H9 (cell line): Measurements from ENCODE around the gene SH3GL2. TPM values are rescaled to one million over a fixed set of nuclear protein-coding genes. Genes with fewer than 3 reads are reported as not detected.

Experiments
- DNase-seq: peaks from one replicate; pipeline ENCODE4 v3.0.0-alpha.2; 2017
- H2AFZ ChIP-seq: one replicate; pipeline ENCODE4 v1.6.1; 2013; ENCODE audit warnings: mild to moderate bottlenecking, low read length, control low read depth, moderate library complexity
- H2AK5ac ChIP-seq: 2 replicates; pipeline ENCODE4 v1.6.1; 2013; ENCODE audit warnings: low read length, control low read depth, mixed read lengths; ENCODE audit not compliant: insufficient read length
- H2BK120ac ChIP-seq: one replicate; pipeline ENCODE4 v1.6.1; 2013; ENCODE audit warnings: low read depth, mild to moderate bottlenecking, low read length, control low read depth, inconsistent platforms; ENCODE audit not compliant: poor library complexity, severe bottlenecking
- H2BK12ac ChIP-seq: 2 replicates; pipeline ENCODE4 v1.6.1; 2013; ENCODE audit warnings: low read length, control low read depth, mixed read lengths, low read depth; ENCODE audit not compliant: insufficient read length
- H2BK15ac ChIP-seq: 2 replicates; pipeline ENCODE4 v1.6.1; 2013; ENCODE audit warnings: low read depth, low read length, control low read depth
- H2BK20ac ChIP-seq: one replicate; pipeline ENCODE4 v1.6.1; 2013; ENCODE audit warnings: low read depth, mild to moderate bottlenecking, low read length, control low read depth, inconsistent platforms; ENCODE audit not compliant: poor library complexity, severe bottlenecking
- H2BK5ac ChIP-seq: 2 replicates; pipeline ENCODE4 v1.6.1; 2013; ENCODE audit warnings: low read length, control low read depth, mixed read lengths; ENCODE audit not compliant: insufficient read length
- H3K14ac ChIP-seq: 2 replicates; pipeline ENCODE4 v1.6.1; 2013; ENCODE audit warnings: low read length, control low read depth; ENCODE audit not compliant: insufficient read depth
- H3K18ac ChIP-seq: 2 replicates; pipeline ENCODE4 v1.6.1; 2013; ENCODE audit warnings: low read depth, mild to moderate bottlenecking, mixed read lengths, low read length, control low read depth; ENCODE audit not compliant: insufficient read length
- H3K23ac ChIP-seq: 2 replicates; pipeline ENCODE4 v1.6.1; 2013; ENCODE audit warnings: low read length, control low read depth, mixed read lengths, low read depth; ENCODE audit not compliant: insufficient read length
- H3K23me2 ChIP-seq: 2 replicates; pipeline ENCODE4 v1.6.1; 2013; ENCODE audit warnings: low read depth, mild to moderate bottlenecking, mixed read lengths, low read length, control low read depth; ENCODE audit not compliant: insufficient read length, poor library complexity, severe bottlenecking
- H3K27ac ChIP-seq: 2 replicates; pipeline ENCODE4 v1.5.1; 2013; ENCODE audit warnings: low read length, control low read depth, mixed read lengths, low read depth; ENCODE audit not compliant: insufficient read length
- H3K27me3 ChIP-seq: 2 replicates; pipeline ENCODE4 v1.6.1; 2013; ENCODE audit warnings: low read length, control low read depth, inconsistent platforms; ENCODE audit not compliant: insufficient read depth
- H3K4ac ChIP-seq: 2 replicates; pipeline ENCODE4 v1.6.1; 2013; ENCODE audit warnings: low read depth, mild to moderate bottlenecking, control low read depth, inconsistent platforms, low read length, moderate library complexity
- H3K4me1 ChIP-seq: 2 replicates; pipeline ENCODE4 v1.6.1; 2013; ENCODE audit warnings: low read length, control low read depth, inconsistent platforms; ENCODE audit not compliant: insufficient read depth
- H3K4me2 ChIP-seq: 2 replicates; pipeline ENCODE4 v1.6.1; 2013; ENCODE audit warnings: low read length, control low read depth, mixed read lengths; ENCODE audit not compliant: insufficient read length, insufficient read depth
- H3K56ac ChIP-seq: 2 replicates; pipeline ENCODE4 v1.6.1; 2013; ENCODE audit warnings: low read depth, mild to moderate bottlenecking, mixed read lengths, low read length, control low read depth; ENCODE audit not compliant: insufficient read length
- H3K79me1 ChIP-seq: 2 replicates; pipeline ENCODE4 v1.6.1; 2013; ENCODE audit warnings: low read depth, mild to moderate bottlenecking, moderate library complexity, low read length, control low read depth, inconsistent platforms; ENCODE audit not compliant: insufficient read depth, poor library complexity, severe bottlenecking
- H3K79me2 ChIP-seq: 2 replicates; pipeline ENCODE4 v1.6.1; 2013; ENCODE audit warnings: low read length, control low read depth, inconsistent platforms; ENCODE audit not compliant: insufficient read depth
- H3K9ac ChIP-seq: 2 replicates; pipeline ENCODE4 v1.6.1; 2013; ENCODE audit warnings: low read length, control low read depth, mixed read lengths; ENCODE audit not compliant: insufficient read length; ENCODE audit errors: extremely low read depth
- H3K9me3 ChIP-seq: one replicate; pipeline ENCODE4 v1.6.1; 2013; ENCODE audit warnings: low read depth, low read length, inconsistent platforms; ENCODE audit not compliant: control insufficient read depth
- H3T11ph ChIP-seq: one replicate; pipeline ENCODE4 v1.6.1; 2013; ENCODE audit warnings: mild to moderate bottlenecking, low read length, control low read depth, inconsistent platforms
- H4K20me1 ChIP-seq: one replicate; pipeline ENCODE4 v1.6.1; 2013; ENCODE audit not compliant: control insufficient read depth, insufficient read length, insufficient read depth
- H4K5ac ChIP-seq: 2 replicates; pipeline ENCODE4 v1.6.1; 2013; ENCODE audit warnings: low read depth, mild to moderate bottlenecking, mixed read lengths, low read length, control low read depth; ENCODE audit not compliant: insufficient read length
- H4K8ac ChIP-seq: replicated peaks from 2 replicates; pipeline ENCODE4 v1.6.1; 2013; ENCODE audit warnings: low read length, control low read depth, mixed read lengths, low read depth; ENCODE audit not compliant: insufficient read length
- H4K91ac ChIP-seq: 2 replicates; pipeline ENCODE4 v1.6.1; 2013; ENCODE audit warnings: low read depth, mild to moderate bottlenecking, moderate library complexity, mixed read lengths, low read length, control low read depth; ENCODE audit not compliant: insufficient read length
- H3K27ac Mint-ChIP-seq, 3 experiments: 2 replicates in 2 of 3; 3 replicates in 1 of 3; pipeline ENCODE4 v1.8.0; 2020 to 2021; ENCODE audit warnings: mixed read lengths in 3 of 3, mild to moderate bottlenecking in 1 of 3, moderate library complexity in 1 of 3
- H3K27me3 Mint-ChIP-seq: 2 replicates; pipeline ENCODE4 v1.8.0; 2021; ENCODE audit warnings: low read depth, mild to moderate bottlenecking, moderate library complexity, mixed read lengths
- H3K36me3 Mint-ChIP-seq, 3 experiments: 2 replicates in 2 of 3; 3 replicates in 1 of 3; pipeline ENCODE4 v1.8.0; 2020 to 2021; ENCODE audit warnings: low read depth in 3 of 3, mixed read lengths in 3 of 3; ENCODE audit not compliant: insufficient read depth in 1 of 3
- H3K4me1 Mint-ChIP-seq, 2 experiments: 2 replicates each; pipeline ENCODE4 v1.8.0; 2020; ENCODE audit warnings: mixed read lengths in 2 of 2
- H3K4me3 Mint-ChIP-seq, 2 experiments: 2 replicates in 1 of 2; 3 replicates in 1 of 2; pipeline ENCODE4 v1.8.0; 2020 to 2021; ENCODE audit warnings: mild to moderate bottlenecking in 2 of 2, mixed read lengths in 2 of 2, moderate library complexity in 1 of 2
- H3K9me3 Mint-ChIP-seq, 2 experiments: 2 replicates in 1 of 2; 3 replicates in 1 of 2; pipeline ENCODE4 v1.8.0; 2020; ENCODE audit warnings: mild to moderate bottlenecking in 2 of 2, mixed read lengths in 2 of 2, moderate library complexity in 1 of 2
- CTCF ChIP-seq: fragments of 200-600 bp; sonication (generic); conservative IDR thresholded peaks from 3 replicates; pipeline ENCODE4 v1.8.0; 2021; ENCODE audit warnings: antibody characterized with exemption, mild to moderate bottlenecking
- WGBS: extraction: QIAGEN DNeasy Blood & Tissue Kit; methylation state at CpG from one replicate; pipeline ENCODE4 v1.1.7; 2013; ENCODE audit warnings: missing lambda C conversion rate, low lambda C conversion rate, mixed read lengths; ENCODE audit not compliant: insufficient read length; ENCODE audit errors: extremely low coverage; 5-methylcytosine and 5-hydroxymethylcytosine counted together
- total RNA-seq: library from RNA; stranded (reverse); gene quantifications from 2 replicates; pipeline ENCODE4 v1.2.1, GENCODE V29; 2021

SH3GL2 gene
- total RNA-seq, 1 experiment from 2014 or later: 6.5 TPM

GRCh38 chr9:17799369-17799768 is 220.5 kb downstream of the SH3GL2 start:
- no peak for TF ChIP-seq CTCF
- Histone ChIP-seq H3K27me3 (no peaks in the 10 kb centered on the region), H4K91ac (no peak overlapping the region), H2BK12ac (no peak overlapping the region), H3K9me3 (no peaks in the 10 kb centered on the region), H4K5ac (no peak overlapping the region), H3K9ac (no peak overlapping the region), H3K79me2 (no peaks in the 10 kb centered on the region), H3K14ac (no peak overlapping the region), H2BK15ac (no peak overlapping the region), H3K4me2 (no peak overlapping the region), H4K20me1 (no peaks in the 10 kb centered on the region), H3K56ac (no peak overlapping the region), H3K23ac (no peak overlapping the region), H2AK5ac (no peak overlapping the region), H3K4me1 (peaks cover 2% of the 10 kb centered on the region; the same call in 1 of the 2 replicates), H2BK120ac (no peak overlapping the region), H3K4ac (no peak overlapping the region), H3K27ac (no peak overlapping the region), H2AFZ (no peak overlapping the region), H4K8ac (no peak overlapping the region), H3K79me1 (no peaks in the 10 kb centered on the region), H3K18ac (no peak overlapping the region), H2BK20ac (no peak overlapping the region), H3T11ph (no peak overlapping the region), H2BK5ac (no peak overlapping the region), H3K23me2 (no peaks in the 10 kb centered on the region)
- Mint-ChIP-seq H3K9me3 (no peaks in the 10 kb centered on the region), H3K36me3 (no peaks in the 10 kb centered on the region), H3K4me1 (no peaks in the 10 kb centered on the region; a peak in 1 of 4 replicates), H3K27ac (no peak overlapping the region), H3K4me3 (no peak overlapping the region), H3K27me3 (peaks cover 1% of the 10 kb centered on the region; the same call in 1 of the 2 replicates)
- no CpG with 5 or more reads among the region's 2 CpGs for WGBS
- DNase-seq: no peak
